WTC11 (cell line): Measurements from ENCODE around the gene RAB10.

ENCODE experiments used
- ATF2 ChIP-seq: sonication (generic); formaldehyde crosslinking; IDR thresholded peaks from 2 replicates; pipeline ENCODE4 v1.8.1; 2022; ENCODE audit warnings: low read depth, missing genetic modification reagents, borderline replicate concordance
- CTCF ChIP-seq: fragments of 200-600 bp; IDR thresholded peaks from 2 replicates; pipeline ENCODE4 v1.8.0; 2022; ENCODE audit warnings: antibody characterized with exemption
- IRF1 ChIP-seq: sonication (generic); formaldehyde crosslinking; IDR thresholded peaks from 2 replicates; pipeline ENCODE4 v1.8.0; 2023; ENCODE audit warnings: missing genetic modification reagents
- KAT7 ChIP-seq: sonication (generic); formaldehyde crosslinking; IDR thresholded peaks from 2 replicates; pipeline ENCODE4 v1.8.1; 2023; ENCODE audit warnings: missing genetic modification reagents, mild to moderate bottlenecking, borderline replicate concordance
- RELA ChIP-seq: sonication (generic); formaldehyde crosslinking; IDR thresholded peaks from 2 replicates; pipeline ENCODE4 v1.8.1; 2022; ENCODE audit warnings: missing genetic modification reagents, mild to moderate bottlenecking, borderline replicate concordance
- SP1 ChIP-seq: sonication (generic); formaldehyde crosslinking; conservative IDR thresholded peaks from 2 replicates; pipeline ENCODE4 v1.8.1; 2022; ENCODE audit warnings: missing genetic modification reagents
- USF2 ChIP-seq: sonication (generic); formaldehyde crosslinking; IDR thresholded peaks from 2 replicates; pipeline ENCODE4 v1.8.1; 2023; ENCODE audit warnings: mild to moderate bottlenecking, missing genetic modification reagents, moderate library complexity
- TF ChIP-seq, protein P1 (sequence below): sonication (generic); formaldehyde crosslinking; IDR thresholded peaks from 2 replicates; pipeline ENCODE4 v1.8.1; 2022; ENCODE audit warnings: mild to moderate bottlenecking, moderate library complexity, missing genetic modification reagents
- TF ChIP-seq, protein P2 (sequence below): sonication (generic); formaldehyde crosslinking; conservative IDR thresholded peaks from 2 replicates; pipeline ENCODE4 v1.8.1; 2022; ENCODE audit warnings: mild to moderate bottlenecking, missing genetic modification reagents
- TF ChIP-seq, protein P3 (sequence below): sonication (generic); formaldehyde crosslinking; IDR thresholded peaks from 2 replicates; pipeline ENCODE4 v1.8.0; 2022; ENCODE audit warnings: mild to moderate bottlenecking, missing genetic modification reagents

GRCh38 chr2:26017464-26018183 is 16.3 kb upstream of the RAB10 start:
- TF ChIP-seq, protein P1, sequence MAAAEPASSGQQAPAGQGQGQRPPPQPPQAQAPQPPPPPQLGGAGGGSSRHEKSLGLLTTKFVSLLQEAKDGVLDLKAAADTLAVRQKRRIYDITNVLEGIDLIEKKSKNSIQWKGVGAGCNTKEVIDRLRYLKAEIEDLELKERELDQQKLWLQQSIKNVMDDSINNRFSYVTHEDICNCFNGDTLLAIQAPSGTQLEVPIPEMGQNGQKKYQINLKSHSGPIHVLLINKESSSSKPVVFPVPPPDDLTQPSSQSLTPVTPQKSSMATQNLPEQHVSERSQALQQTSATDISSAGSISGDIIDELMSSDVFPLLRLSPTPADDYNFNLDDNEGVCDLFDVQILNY (CRISPR knock-in tag): no peak
- TF ChIP-seq SP1 (no peak), CTCF (no peak), IRF1 (no peak), USF2 (CRISPR knock-in tag) (no peak), ATF2 (CRISPR knock-in tag) (no peak), KAT7 (CRISPR knock-in tag) (no peak), RELA (CRISPR knock-in tag) (no peak)
- TF ChIP-seq, protein P2, sequence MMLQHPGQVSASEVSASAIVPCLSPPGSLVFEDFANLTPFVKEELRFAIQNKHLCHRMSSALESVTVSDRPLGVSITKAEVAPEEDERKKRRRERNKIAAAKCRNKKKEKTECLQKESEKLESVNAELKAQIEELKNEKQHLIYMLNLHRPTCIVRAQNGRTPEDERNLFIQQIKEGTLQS (CRISPR knock-in tag): no peak
- TF ChIP-seq, protein P3, sequence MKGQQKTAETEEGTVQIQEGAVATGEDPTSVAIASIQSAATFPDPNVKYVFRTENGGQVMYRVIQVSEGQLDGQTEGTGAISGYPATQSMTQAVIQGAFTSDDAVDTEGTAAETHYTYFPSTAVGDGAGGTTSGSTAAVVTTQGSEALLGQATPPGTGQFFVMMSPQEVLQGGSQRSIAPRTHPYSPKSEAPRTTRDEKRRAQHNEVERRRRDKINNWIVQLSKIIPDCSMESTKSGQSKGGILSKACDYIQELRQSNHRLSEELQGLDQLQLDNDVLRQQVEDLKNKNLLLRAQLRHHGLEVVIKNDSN (CRISPR knock-in tag): no peak
